ENCODE measurements around the gene MTURN. TPM values are rescaled to one million over a fixed set of nuclear protein-coding genes. Genes with fewer than 3 reads are reported as not detected.

MTURN gene
- total and polyA plus RNA-seq, 2 donors (not counting 3 experiments of a cell fraction or from before 2014, with no cell fraction given): 4.9 to 6.6 TPM

GRCh38 chr7:30175180-30175579, 40.4 kb downstream of the MTURN start:
- H3K4me3 ChIP-seq (replicated peaks in 1 of 3; ENCODE audit: insufficient read depth in 1 of 3, low read depth in 1 of 3, low read length in 3 of 3): no peak overlapping the region
- no peaks in the 10 kb centered on the region for H3K9me3 ChIP-seq (replicated peaks; ENCODE audit: control insufficient read depth, insufficient read depth, low read length)
- no peaks in the 10 kb centered on the region for H3K9me1 ChIP-seq (replicated peaks; ENCODE audit: control insufficient read depth, extremely low read depth, insufficient read depth, low read length)
- no peak overlapping the region for H3K9ac ChIP-seq (replicated peaks; ENCODE audit: extremely low read depth, insufficient read depth, low read length)
- no peaks in the 10 kb centered on the region for H3K4me1 ChIP-seq (ENCODE audit: control insufficient read depth, extremely low read depth, insufficient read depth, low read length)
- BruUV-seq (replicated peaks): no TSS peak
- peaks cover 2 to 4% of the 10 kb centered on the region in 2 experiments for H3K27me3 ChIP-seq (ENCODE audit: control insufficient read depth in 2 of 2, insufficient read depth in 2 of 2, low read length in 2 of 2)
- no peaks in the 10 kb centered on the region for H3K36me3 ChIP-seq (ENCODE audit: control insufficient read depth in 2 of 2, extremely low read depth in 1 of 2, insufficient read depth in 2 of 2, low read length in 2 of 2)
- H2AFZ ChIP-seq (ENCODE audit: low read depth, low read length): no peak overlapping the region
- no peak overlapping the region for H3K4me2 ChIP-seq (ENCODE audit: insufficient read depth, low read length)
- TF ChIP-seq POLR2AphosphoS5 (IDR thresholded peaks at IDR 0.05; ENCODE audit: insufficient read depth, low read depth, low read length): no peak
- TF ChIP-seq POLR2A (IDR thresholded peaks at IDR 0.05; ENCODE audit: low read depth, low read length): no peak
- POLR2A ChIA-PET: no interaction called here
- dilution Hi-C loops (cut with MboI; ENCODE audit: extremely low pct_ligation_motif_present, low sequenced_read_pairs): no loop called here
- DNase-seq (ENCODE audit: low read depth, low spot score) (no peak), FAIRE-seq (no peak)
- CTCF ChIA-PET: interaction anchor here (0.9 to 1.3 kb wide), 2 partner anchors 10 to 101 kb away, joined by 3 to 4 read pairs; no protein-coding TSS in a partner anchor
- no peaks in the 10 kb centered on the region for H4K20me1 ChIP-seq (replicated peaks; ENCODE audit: control insufficient read depth, extremely low read depth, insufficient read depth, low read length)
- intact Hi-C loops (cut with micrococcal nuclease): no loop called here
- H3K27ac ChIP-seq (ENCODE audit: insufficient read depth, low read depth, low read length): no peak overlapping the region
- no peaks in the 10 kb centered on the region for H3K79me2 ChIP-seq (ENCODE audit: control insufficient read depth, insufficient read depth, low read length)

DNA sequence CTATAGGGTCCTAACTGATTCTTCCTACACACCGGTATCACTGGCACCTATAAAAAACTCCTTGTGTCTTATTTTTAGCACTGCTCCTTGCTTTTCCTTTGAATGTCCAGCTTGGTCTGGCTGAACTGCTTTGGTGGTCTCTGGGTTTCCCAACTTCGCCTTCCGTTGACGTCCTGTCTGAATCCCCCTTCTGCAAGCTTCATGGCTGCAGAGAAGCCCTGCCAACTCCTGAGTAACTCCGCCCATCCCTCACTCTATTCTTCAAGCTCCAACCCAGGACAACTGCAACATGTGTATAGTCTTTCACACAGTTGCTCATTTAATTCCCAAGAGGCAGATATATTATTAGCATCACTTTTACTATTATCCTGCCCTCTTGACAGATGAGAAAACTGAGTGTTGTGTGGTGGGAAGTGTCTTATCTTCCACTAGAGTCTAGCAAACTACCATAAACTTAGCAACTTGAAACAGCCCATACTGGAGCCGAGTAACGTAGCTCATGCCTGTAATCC, 40.9 kb downstream of the MTURN start:
- H3K4me1 ChIP-seq (ENCODE audit: control insufficient read depth, extremely low read depth, insufficient read depth, low read length): no peaks in the 10 kb centered on the region
- no peak overlapping the region for H2AFZ ChIP-seq (ENCODE audit: low read depth, low read length)
- H3K4me3 ChIP-seq (replicated peaks in 1 of 3; ENCODE audit: insufficient read depth in 1 of 3, low read depth in 1 of 3, low read length in 3 of 3): no peak overlapping the region
- intact Hi-C loops (cut with micrococcal nuclease) (no loop called here), dilution Hi-C loops (cut with MboI; ENCODE audit: extremely low pct_ligation_motif_present, low sequenced_read_pairs) (no loop called here)
- no TSS peak for BruUV-seq (replicated peaks)
- no peak for FAIRE-seq
- no peak overlapping the region for H3K9ac ChIP-seq (replicated peaks; ENCODE audit: extremely low read depth, insufficient read depth, low read length)
- DNase-seq (ENCODE audit: low read depth, low spot score): no peak
- ChIA-PET CTCF (interaction anchor here (0.9 to 1.6 kb wide), 3 partner anchors 11 to 100 kb away, joined by 3 to 5 read pairs (median 4); no protein-coding TSS in a partner anchor), POLR2A (no interaction called here)
- H3K27ac ChIP-seq (ENCODE audit: insufficient read depth, low read depth, low read length): no peak overlapping the region
- H4K20me1 ChIP-seq (replicated peaks; ENCODE audit: control insufficient read depth, extremely low read depth, insufficient read depth, low read length): no peaks in the 10 kb centered on the region
- peaks cover 2 to 4% of the 10 kb centered on the region in 2 experiments for H3K27me3 ChIP-seq (ENCODE audit: control insufficient read depth in 2 of 2, insufficient read depth in 2 of 2, low read length in 2 of 2)
- H3K4me2 ChIP-seq (ENCODE audit: insufficient read depth, low read length): no peak overlapping the region
- no peaks in the 10 kb centered on the region for H3K9me1 ChIP-seq (replicated peaks; ENCODE audit: control insufficient read depth, extremely low read depth, insufficient read depth, low read length)
- TF ChIP-seq MYC (IDR thresholded peaks at IDR 0.05; ENCODE audit: low read depth, low read length) (no peak), POLR2AphosphoS5 (IDR thresholded peaks at IDR 0.05; ENCODE audit: insufficient read depth, low read depth, low read length) (no peak), EZH2 (IDR thresholded peaks at IDR 0.05; ENCODE audit: borderline replicate concordance, low read depth, low read length, severe bottlenecking) (no peak), JUN (IDR thresholded peaks at IDR 0.05; ENCODE audit: borderline replicate concordance, insufficient read depth, insufficient read length, low read depth) (no peak), POLR2A (IDR thresholded peaks at IDR 0.05; ENCODE audit: low read depth, low read length) (no peak), MAX (IDR thresholded peaks at IDR 0.05; ENCODE audit: insufficient read depth, insufficient read length) (no peak), FOS (IDR thresholded peaks at IDR 0.05; ENCODE audit: borderline replicate concordance, insufficient read depth, low read length) (no peak), GATA2 (IDR thresholded peaks at IDR 0.05; ENCODE audit: insufficient read depth, insufficient read length, low read depth, low read length) (no peak)
- TF ChIP-seq, protein P1, sequence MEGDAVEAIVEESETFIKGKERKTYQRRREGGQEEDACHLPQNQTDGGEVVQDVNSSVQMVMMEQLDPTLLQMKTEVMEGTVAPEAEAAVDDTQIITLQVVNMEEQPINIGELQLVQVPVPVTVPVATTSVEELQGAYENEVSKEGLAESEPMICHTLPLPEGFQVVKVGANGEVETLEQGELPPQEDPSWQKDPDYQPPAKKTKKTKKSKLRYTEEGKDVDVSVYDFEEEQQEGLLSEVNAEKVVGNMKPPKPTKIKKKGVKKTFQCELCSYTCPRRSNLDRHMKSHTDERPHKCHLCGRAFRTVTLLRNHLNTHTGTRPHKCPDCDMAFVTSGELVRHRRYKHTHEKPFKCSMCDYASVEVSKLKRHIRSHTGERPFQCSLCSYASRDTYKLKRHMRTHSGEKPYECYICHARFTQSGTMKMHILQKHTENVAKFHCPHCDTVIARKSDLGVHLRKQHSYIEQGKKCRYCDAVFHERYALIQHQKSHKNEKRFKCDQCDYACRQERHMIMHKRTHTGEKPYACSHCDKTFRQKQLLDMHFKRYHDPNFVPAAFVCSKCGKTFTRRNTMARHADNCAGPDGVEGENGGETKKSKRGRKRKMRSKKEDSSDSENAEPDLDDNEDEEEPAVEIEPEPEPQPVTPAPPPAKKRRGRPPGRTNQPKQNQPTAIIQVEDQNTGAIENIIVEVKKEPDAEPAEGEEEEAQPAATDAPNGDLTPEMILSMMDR (IDR thresholded peaks at IDR 0.05; ENCODE audit: extremely low read depth in 1 of 2, insufficient read depth in 1 of 2, low read depth in 1 of 2, low read length in 2 of 2): no peak
- H3K9me3 ChIP-seq (replicated peaks; ENCODE audit: control insufficient read depth, insufficient read depth, low read length): no peaks in the 10 kb centered on the region
- no peaks in the 10 kb centered on the region for H3K79me2 ChIP-seq (ENCODE audit: control insufficient read depth, insufficient read depth, low read length)
- H3K36me3 ChIP-seq (ENCODE audit: control insufficient read depth in 2 of 2, extremely low read depth in 1 of 2, insufficient read depth in 2 of 2, low read length in 2 of 2): no peaks in the 10 kb centered on the region

All from endothelial cell of umbilical vein (primary cell).